Measurements from ENCODE around the gene OR4K5.
"Not testable (repeated sequence)": the region's sequence is repeated elsewhere in the genome, so short reads cannot be mapped to it uniquely, and the experiment has no call there.

OR4K5 gene

DNA sequence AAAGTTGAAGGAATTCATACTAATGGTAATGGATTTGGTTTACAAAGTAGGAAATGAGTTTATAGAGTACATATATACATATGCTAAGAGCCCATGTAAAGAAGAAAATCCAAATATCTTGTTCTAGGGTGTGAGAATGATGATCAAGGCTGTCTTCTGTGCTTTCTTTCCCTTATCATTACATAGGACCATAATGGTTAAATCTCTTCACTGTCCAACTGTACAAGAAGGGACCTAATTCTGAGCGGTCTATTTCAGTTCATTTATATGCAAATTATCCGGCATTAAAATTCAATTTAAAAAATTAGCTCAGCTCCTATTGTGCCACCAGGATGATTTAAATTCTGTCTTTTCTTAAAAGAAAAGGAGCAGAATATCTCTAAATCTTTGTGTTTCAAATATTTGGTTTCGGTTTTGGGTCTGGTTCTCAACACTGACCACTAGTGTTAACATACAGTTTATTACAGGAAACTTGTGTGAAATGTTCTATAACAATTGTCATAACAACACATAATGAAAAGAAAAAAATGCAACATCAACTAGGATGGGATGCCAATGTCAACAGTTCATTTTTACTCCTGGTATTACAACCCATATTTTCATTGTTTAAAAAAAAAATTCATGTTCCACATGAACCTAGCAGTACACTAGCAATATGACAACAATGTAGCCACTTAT lies 27.1 kb downstream of the OR4K5 start:
- H3K4me1 ChIP-seq (ENCODE audit: control insufficient read depth, low read length): no peaks in the 10 kb centered on the region
- H3F3A ChIP-seq (ENCODE audit: control insufficient read depth, insufficient read depth): no peaks in the 10 kb centered on the region
- H3K27me3 ChIP-seq (ENCODE audit: control insufficient read depth, low read length): no peaks in the 10 kb centered on the region
- no peaks in the 10 kb centered on the region for H3K9me3 ChIP-seq (ENCODE audit: control insufficient read depth, insufficient read depth, low read length)
- no peak overlapping the region for H3K4me2 ChIP-seq (ENCODE audit: low read length)
- no peak overlapping the region for H3K27ac ChIP-seq (ENCODE audit: low read depth, low read length)
- H4K20me1 ChIP-seq (ENCODE audit: control insufficient read depth, insufficient read depth, low read depth, low read length): no peaks in the 10 kb centered on the region
- H3K9me2 ChIP-seq (replicated peaks; ENCODE audit: control insufficient read depth, low read length): no peaks in the 10 kb centered on the region
- TF ChIP-seq CTCF (IDR thresholded peaks at IDR 0.05; ENCODE audit: low read depth, low read length, poor library complexity, severe bottlenecking): no peak
- TF ChIP-seq EZH2phosphoT487 (IDR thresholded peaks at IDR 0.05; ENCODE audit: borderline replicate concordance, low read length): no peak
- H3K4me3 ChIP-seq (ENCODE audit: low read length): no peak overlapping the region
- H3K36me3 ChIP-seq (ENCODE audit: control insufficient read depth, low read length): no peaks in the 10 kb centered on the region
- H3K79me2 ChIP-seq (ENCODE audit: control insufficient read depth, low read length): no peaks in the 10 kb centered on the region

- Histone ChIP-seq H3K36me3 (ENCODE audit: control insufficient read depth, low read length) (no peaks in the 10 kb centered on the region), H3K4me1 (ENCODE audit: control insufficient read depth, low read length) (no peaks in the 10 kb centered on the region), H3K4me3 (ENCODE audit: low read length) (no peak overlapping the region), H4K20me1 (ENCODE audit: control insufficient read depth, insufficient read depth, low read depth, low read length) (no peaks in the 10 kb centered on the region), H3K9me3 (ENCODE audit: control insufficient read depth, insufficient read depth, low read length) (no peaks in the 10 kb centered on the region), H3K79me2 (ENCODE audit: control insufficient read depth, low read length) (no peaks in the 10 kb centered on the region), H3F3A (ENCODE audit: control insufficient read depth, insufficient read depth) (no peaks in the 10 kb centered on the region), H3K9me2 (replicated peaks; ENCODE audit: control insufficient read depth, low read length) (no peaks in the 10 kb centered on the region), H3K27ac (ENCODE audit: low read depth, low read length) (no peak overlapping the region), H3K27me3 (ENCODE audit: control insufficient read depth, low read length) (no peaks in the 10 kb centered on the region), H3K4me2 (ENCODE audit: low read length) (no peak overlapping the region)
- TF ChIP-seq CTCF (IDR thresholded peaks at IDR 0.05; ENCODE audit: low read depth, low read length, poor library complexity, severe bottlenecking): no peak
- TF ChIP-seq EZH2phosphoT487 (IDR thresholded peaks at IDR 0.05; ENCODE audit: borderline replicate concordance, low read length): no peak
Observed at GRCh38 chr14:19949218-19949617, 28.8 kb downstream of the OR4K5 start.

DNA sequence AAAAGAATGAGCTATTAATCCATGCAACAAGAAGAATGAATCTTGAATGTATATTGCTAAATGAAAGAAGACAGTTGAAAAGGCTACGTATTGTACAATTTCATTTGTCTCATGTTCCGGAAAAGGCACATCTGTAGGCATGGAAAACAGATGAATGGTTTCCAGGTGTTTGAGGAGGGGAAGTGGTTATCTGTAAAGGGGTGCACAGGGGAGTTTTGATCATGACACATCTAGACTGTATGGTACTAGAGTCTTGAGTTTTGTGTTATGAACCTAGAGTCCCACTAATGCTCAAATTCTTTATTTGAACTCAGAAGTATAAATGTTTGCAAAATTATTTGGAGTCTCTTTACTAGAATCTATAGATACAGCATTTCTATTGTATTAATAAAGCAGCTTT lies 49.3 kb downstream of the OR4K5 start:
- H3K27ac ChIP-seq (ENCODE audit: low read depth, low read length); H3F3A ChIP-seq (ENCODE audit: control insufficient read depth, insufficient read depth); H3K27me3 ChIP-seq (ENCODE audit: control insufficient read depth, low read length); H3K79me2 ChIP-seq (ENCODE audit: control insufficient read depth, low read length); H3K36me3 ChIP-seq (ENCODE audit: control insufficient read depth, low read length); H3K4me1 ChIP-seq (ENCODE audit: control insufficient read depth, low read length); H4K20me1 ChIP-seq (ENCODE audit: control insufficient read depth, insufficient read depth, low read depth, low read length); H3K4me3 ChIP-seq (ENCODE audit: low read length); H3K9me3 ChIP-seq (ENCODE audit: control insufficient read depth, insufficient read depth, low read length); H3K4me2 ChIP-seq (ENCODE audit: low read length); H3K9me2 ChIP-seq (replicated peaks; ENCODE audit: control insufficient read depth, low read length): not testable (repeated sequence)

Data from DOHH2 (cell line).